CD4-positive, alpha-beta T cell treated with Interleukin-15 for 4 hours (primary cell): ENCODE data around the gene SHISA2.
"Not testable (repeated sequence)": the region's sequence is repeated elsewhere in the genome, so short reads cannot be mapped to it uniquely, and the experiment has no call there.

Experiments used
- DNase-seq: peaks from one replicate; pipeline ENCODE4 v3.0.0-alpha.2; 2020; ENCODE audit warnings: low spot score

SHISA2 gene

DNA sequence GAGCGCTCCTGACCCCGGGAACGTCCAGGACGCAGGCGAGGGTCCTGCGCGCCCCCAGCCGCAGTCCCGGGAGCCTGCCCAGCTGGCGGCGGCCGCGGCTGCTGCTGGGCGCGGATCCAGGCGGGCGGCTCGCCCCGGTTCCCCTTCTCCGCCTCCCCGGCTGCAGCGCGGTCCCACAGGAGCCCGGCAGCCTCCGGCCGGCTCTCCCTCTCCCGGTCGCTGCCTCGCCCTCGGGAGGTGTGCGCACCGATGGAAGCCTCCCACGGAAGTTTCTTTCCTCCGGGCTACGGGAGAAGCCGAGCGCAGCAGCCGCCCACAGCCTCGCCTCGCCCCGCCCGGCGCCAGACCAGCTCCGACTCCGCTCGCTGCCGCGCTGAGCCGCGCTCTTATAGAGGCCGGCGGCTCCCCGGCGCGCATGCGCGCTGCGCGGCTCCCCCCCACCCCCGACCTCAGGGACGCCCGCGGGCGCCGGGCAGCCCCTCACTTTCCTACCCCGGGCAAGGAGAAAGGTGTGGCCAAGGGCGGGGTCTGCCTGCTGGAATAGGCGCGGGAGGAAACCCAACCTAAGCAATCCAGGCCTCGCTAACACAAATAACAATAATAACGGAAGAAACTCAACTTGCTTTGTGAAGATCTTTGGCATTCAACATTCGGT lies at the start of gene SHISA2:
Gene SHISA2 (minus strand): TSS at position 360 of the 655 bp plus-strand sequence. CDS start 1,041 bp downstream, outside the sequence.
- DNase-seq, result peak; percentile 10

DNA sequence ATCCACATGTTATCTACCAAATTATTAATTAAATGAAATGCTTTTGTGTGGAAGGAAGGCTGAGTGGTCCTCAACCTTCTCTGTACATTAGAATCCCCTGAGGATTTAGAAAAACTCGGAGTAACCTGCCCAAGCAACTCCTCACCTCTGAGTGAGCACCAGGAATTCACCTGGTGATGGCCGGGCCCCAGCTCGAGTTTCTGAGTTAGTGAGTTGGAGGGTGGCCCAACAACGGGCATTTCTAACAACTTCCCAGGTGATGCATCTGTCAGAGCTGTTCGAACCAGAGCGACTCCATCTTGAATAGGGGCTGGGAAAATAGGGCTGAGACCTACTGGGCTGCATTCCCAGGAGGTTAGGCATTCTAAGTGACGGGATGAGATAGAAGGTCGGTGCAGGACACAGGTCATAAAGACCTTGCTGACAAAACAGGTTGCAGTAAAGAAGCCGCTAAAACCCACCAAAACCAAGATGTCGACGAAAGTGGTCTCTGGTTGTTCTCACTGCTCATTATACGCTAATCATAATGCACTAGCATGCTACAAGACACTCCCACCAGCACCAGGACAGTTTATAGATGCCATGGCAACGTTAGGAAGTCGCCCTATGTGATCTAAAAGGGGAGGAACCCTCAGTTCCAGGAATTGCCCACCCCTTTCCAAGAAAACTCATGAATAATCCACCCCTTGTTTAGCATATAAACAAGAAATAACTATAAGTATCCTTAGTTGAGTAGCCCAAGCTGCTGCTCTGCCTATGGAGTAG lies 44.2 kb upstream of the SHISA2 start:
- DNase-seq, result no peak

DNA sequence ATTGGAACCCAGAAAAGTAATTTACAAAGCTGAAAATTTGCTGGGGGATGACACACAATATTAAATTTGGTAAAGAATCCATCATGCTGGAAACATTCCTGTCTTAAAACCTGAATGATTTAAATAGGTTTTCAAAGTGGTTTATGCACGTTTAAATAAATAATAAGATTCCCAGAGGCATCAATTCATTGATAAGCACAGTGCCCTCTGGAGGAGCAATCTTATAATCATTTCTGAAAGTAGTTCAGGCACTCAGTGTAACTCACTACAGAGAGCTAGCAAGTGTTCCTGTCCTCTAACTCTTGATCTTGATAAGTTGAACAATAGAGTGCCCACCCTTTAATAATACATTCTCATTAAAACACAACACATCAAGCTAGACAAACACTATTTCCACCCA lies 43.5 kb upstream of the SHISA2 start:
- no peak for DNase-seq

DNA sequence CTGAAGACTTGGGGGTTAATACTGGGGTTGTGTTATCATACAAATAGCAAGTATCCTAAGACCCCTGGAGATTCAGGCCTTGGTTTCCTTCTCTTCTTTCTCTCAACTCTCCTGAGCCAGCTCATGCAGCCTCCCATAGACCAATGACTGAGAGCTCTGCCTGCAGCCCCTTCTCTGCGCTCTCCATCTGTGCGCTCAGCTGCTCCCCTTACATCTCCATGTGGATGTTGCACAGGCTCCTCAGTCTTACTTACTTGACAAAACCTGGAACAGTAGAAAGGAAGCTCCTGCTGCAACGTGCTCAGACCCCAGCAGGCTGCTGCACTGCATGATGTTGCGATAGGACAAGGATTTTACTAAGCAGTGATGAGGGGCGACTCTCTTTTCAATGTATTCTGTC lies 25.0 kb upstream of the SHISA2 start:
- not testable (repeated sequence) for DNase-seq

DNA sequence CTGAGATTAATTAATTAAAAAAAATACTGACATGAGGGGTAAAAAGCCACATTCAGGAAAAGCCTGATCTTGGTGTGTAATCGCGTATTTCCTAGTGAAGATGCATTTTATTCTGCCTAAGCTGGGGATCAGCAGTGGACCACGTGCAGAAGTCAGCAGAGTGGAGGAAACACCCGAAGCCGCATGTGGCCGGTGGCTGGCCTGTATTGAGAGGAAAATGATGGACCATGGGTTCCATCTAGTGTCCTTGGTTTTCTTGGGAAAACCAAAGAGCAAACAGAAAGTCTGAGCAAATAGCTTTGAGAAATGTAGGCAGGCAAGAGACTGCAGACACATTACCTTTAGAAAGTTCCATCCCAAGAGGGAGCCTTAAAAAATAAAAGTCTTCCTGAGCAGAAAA lies 23.7 kb upstream of the SHISA2 start:
- DNase-seq, result no peak

DNA sequence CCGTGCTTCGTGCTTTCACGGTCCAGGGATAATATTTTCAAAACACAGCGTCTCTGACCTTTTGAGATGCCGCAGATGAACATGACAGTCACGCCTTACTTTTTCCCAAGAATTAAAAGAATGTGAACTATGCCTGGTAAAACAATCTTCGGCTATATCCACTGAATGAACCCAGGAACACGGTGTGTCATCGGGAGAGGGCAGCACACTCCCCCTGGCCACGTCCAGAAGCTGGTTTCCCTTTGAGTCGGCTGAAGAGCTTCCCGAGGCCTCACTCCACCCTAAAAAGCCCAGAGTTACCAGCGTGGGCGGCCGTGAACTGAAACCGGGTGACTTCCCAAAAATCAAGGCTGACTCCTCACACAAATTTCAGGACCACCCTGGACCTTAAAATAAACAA lies 22.9 kb upstream of the SHISA2 start:
- no peak for DNase-seq

DNA sequence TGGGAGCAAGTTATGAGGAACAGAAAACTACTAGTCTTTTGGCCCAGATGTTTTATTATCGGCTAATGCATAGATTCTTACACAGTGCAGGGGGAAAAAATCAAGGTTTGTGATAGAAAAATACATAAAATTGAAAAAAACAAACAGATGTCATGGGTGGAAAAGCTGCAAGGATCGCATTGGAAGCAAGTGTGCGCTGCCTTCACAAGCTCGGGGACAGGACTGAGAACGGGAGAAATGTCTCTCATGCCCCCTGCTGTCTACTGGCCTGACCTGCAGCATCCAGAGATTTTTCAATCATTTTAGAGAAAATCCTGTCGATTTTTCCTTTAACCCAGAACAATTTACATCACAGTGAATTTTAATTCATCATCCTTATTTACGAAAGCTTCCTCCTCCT lies 20.5 kb upstream of the SHISA2 start:
- not testable (repeated sequence) for DNase-seq

DNA sequence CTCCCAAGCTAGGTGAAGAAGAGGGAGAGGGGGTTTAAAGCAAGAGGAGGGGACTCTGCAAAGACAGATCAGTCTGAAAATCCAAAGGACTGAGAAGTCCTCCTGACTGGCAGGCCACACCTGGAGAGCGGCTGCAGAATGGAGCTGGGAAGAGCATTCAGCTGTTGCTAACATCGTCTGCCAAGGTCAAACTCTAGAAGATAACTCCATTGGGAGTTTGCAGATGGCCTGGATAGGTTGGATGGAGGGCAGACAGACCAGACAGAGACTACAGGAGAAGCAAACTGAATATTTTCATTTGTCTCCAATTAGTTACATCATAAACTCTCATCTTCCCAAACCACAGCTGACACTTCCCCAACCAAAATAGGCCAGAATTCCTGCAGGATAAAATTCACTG lies 19.9 kb upstream of the SHISA2 start:
- DNase-seq, result no peak

DNA sequence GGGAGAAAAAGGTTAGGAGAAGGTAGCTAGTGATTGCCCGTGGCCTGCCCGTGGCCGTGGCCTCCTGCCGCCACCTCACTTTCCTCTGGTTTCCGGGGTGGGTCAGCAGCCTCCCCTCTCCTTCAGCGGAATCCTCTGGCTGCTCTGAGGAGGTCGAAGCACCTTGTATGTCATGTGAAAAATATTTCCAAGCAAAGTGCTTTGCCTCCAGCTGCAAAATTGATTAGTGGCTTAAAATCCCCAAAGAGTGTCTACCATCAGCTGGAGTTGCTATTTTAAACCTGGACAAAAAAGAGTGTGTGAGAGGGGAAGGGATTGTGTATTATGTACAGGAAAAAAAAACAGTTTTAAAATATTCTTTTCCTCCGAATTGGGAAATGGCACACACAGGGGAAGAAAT lies 17.8 kb upstream of the SHISA2 start:
- DNase-seq, result not testable (repeated sequence)

DNA sequence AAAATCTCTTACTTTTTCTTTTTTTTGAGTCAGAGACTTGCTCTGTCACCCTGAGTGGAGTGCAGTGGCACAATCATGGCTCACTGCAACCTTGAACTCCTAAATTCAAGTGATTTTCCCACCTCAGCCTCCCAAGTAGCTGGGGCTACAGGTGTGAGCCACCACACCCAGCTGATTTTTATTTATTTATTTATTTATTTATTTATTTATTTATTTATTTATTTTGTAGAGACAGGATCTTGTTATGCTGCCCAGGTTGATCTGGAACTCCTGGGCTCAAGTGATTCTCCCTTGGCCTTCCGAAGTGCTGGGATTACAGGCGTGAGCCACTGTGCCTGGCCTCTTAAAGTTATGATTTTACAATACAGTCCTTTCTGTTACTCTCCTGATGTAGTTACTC lies 16.6 kb upstream of the SHISA2 start:
- not testable (repeated sequence) for DNase-seq

DNA sequence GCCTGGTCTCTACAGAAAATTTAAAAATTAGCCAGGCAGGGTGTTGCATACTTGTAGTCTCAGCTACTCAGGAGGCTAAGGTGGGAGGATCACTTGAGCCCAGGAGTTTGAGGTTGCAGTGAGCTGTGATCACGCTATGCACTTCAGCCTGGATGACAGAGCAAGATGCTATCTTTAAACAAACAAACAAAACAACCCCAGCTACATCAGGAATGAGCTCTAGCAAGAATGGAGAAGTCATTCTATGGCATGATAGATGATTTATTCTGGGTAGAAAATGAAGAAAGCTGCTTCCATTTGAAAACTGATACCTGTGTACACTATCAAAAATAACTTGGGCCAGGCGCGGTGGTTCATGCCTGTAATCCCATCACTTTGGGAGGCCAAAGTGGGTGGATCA lies 15.8 kb upstream of the SHISA2 start:
- no peak for DNase-seq

DNA sequence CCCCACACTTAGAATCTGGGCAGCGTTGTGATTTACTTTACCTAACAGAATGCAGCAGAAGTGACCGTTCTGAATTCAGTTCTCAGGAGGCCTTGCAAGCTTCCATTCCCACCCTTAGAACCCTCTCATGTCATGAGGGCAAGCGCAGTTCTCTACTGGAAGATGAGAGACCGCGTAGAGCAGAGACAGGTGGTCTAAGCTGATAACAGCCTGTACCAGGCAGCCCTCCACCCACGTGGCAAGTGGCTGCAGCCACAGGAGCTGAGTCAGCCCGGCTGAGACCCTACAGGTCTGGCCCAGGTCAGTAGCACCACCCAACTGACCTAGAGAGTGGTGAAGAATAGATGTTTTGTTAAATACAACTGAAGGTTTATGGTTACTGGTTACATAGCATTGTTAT lies 14.7 kb upstream of the SHISA2 start:
- not testable (repeated sequence) for DNase-seq

DNA sequence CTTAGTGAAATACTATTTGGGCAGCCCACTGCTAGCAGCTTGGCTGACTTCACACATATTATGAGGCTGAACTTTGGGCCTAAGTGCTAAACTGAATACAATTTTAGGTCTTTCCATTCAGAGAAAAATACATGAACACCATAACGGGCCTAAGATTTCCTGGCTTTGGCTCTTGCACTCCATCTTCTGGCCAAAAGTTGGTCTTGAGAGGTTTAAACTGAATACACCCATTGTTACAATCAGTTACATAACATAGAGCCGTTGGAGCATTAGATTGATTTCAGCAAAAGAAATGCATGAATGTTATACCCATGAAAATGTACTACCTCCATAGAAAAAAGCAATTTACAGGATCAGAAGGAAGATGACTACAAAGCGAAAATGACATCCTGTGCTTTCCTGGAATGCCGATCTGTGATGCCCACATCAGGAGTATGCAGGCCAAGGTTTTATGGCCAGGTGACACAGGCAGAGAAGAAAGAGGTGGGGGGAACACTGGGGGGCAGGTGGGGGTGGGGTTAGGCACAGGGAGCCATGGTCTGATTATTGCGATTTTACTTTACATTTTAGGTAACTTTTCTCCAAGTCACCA lies 11.1 kb upstream of the SHISA2 start:
- peak; percentile 52 for DNase-seq

DNA sequence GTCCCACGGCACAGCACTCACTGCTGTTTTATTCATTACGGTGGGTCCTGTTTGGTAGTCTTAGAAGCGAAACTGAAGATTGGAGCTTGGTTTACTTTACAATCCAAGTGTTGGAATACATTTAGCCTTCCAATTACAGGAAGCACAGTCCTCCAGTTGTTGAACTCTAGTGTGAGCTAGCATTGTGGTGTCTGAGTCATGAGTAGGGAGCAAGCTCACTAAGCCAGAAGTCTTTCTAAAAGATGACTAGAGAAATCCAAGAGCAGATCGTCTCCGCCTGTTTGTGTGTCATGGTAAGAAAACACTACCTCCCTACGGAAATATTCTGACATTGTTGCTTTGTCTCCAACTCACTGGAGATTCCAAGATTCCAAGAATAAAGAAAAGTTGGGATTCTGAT lies 10.1 kb upstream of the SHISA2 start:
- no peak for DNase-seq

DNA sequence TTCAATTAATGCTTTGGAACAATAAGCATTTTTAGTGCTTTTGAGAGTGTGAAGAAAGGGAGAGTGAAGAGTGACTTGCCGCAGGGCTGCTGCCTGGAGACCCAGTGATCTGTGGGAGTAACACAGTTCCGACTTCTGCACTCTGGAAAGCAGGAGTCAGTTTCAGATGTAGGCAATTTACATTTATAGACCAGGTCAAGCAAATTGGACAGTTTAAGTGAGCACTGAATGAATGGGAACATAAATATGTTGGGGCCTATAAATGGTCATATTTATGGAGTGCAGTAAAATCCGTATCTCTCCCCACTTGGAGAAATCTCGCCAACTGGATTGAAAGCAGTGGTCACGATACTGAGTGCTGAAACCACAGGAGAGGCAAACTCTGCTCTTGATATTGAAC lies 9.4 kb upstream of the SHISA2 start:
- no peak for DNase-seq

DNA sequence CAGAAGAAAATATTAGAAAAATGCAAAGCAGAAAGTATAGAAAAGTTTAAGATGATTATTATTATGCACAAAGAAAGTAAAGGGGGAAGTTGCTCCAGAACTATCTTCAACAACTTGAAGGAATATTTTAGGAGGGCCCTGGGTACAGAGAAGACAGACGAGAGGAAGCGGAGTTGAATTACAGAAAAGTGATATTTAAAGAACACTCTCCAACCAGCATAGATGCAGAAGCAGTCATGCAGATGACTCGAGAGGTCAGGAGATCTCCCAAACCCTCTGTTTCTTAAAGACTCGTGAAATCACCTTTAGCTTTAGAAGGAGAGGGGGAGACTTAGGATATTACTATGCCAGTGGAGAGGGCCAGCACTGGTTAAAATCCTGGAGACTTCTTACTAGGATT lies 8.5 kb upstream of the SHISA2 start:
- no peak for DNase-seq

DNA sequence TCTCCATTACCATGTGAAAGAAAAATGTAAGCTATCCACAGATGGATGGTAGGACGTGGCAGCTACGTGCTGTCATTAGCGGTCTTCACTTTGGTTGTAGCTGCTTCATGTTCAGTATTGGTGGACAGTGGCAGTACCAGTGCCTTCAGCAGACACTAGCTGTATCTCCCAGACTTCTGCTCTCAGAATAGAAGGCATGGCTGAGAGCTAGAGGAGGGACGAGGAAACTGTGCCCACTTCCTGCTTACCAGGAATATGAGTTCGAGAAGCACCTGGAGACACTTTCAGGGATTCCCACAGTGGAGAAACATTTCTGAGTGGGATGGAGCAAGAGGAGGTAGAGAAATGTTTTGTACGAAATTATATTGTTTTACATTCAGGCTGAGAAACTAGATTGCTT lies 6.9 kb upstream of the SHISA2 start:
- no peak for DNase-seq

DNA sequence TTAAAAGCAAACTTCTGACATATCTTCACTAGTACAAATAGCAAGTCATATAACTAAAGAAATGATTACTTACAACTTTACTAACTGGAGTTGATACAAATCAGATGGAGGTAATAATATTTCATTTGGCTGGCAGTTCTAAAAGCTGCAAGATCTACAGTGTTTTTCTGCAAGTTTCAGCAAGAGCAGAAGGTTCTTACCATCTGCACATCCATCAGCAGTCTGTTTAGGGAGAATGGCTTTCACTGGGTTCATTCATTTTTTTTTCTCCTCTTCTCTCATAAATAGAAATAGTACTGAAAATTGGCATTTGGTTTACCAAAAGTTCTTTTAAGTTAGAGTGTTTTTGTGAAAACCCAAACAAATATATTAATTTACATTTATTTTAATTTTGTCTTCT lies 3.1 kb upstream of the SHISA2 start:
- DNase-seq, result no peak

DNA sequence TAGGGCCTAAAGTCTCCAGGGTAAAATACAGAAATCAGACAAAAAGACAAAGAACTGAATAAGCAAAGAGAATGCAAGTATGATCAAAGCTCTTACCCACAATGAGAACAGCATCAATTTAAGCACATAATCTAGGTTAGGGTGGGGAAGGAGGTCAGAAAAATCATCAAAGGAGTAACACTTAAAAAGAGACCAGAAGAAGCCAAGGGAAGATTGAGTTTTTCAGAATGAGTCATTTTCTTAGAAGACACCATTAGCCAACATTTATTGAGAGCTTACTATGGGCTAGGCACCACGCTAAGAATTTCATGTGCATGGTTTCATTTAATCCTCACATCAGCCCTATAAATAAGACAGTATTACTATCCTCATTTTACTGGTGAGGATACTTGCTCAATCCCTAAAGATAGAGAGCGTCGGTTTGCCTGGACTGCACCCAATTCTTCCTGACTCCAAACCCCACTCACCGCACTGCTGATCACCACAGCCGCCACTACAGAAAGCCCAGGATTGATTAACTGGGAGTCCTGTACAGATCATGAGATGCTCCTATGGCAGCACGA lies 1.7 kb upstream of the SHISA2 start:
- DNase-seq, result no peak

DNA sequence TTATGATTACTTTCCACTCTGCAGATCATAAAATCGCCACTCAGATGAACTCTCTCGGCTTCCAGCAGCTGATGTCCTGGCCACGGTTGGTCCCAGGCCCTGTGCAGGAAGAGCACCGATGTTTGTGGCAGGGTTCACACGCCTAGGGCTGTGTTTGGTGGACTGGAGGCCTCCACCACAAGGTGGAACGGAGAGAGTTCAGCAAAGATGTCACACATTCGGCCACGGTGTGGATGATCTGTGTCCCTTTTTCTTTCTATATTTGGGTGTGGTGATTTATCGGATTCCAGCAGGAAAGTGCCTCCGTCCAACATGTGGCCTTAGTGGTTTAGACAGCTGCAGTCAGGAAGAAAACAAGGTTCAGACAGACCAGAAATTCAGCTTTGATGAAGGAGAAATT lies 521 bp upstream of the SHISA2 start:
- no peak for DNase-seq

DNA sequence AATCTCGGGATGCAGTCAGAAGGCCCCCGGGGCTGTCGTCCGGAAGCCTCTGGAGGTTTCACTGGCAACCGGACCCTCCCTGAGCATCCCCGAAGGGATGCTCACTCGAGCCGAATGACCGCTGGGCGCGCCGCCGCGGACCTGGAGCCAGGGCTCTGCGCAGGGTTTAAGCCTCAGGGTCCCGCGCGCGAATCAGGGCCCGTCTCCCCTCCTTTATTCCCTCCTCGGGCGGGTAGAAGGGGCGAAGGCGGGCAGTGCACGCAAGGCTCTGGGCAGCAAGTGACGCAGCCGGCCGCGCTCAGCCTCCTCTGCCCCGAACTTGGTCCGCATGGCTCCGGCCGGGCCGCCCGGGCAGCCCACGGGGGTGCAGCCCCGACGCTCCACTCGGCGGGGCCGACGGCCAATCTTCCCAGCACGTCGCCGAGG lies 572 bp downstream of the SHISA2 start:
- DNase-seq, result no peak

DNA sequence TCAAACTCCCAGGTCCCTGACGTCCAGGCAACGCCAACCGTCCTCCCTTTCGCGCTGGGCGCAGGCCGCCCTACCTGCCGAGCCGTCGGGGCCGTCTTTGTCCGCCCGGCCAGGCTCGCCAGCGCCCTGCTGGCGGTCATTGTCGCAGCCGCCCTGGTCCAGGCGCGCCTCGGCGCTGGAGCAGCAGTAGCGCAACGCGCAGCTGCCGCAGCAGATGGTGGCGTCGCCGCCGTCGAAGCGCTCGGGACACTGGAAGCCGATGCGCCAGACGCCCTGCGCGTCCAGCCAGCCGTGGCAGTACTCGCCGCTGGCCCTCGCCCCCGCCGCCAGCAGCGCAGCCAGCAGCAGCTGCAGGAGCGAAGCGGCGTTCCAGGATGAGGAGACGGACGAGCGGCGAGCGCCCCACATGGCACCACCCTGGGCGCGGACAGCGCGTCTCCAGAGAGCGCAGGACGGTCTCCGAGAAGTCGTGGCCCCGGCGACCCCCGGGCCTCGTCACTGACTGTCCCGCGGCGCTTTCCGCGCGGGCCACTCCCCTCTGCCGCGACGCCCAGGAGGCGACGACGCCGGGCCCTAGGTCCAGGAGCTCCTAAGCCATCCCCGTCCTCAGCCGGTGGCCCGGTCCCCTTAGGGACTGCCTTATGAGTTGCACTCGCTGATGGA lies 1.1 kb downstream of the SHISA2 start:
- DNase-seq, result no peak

DNA sequence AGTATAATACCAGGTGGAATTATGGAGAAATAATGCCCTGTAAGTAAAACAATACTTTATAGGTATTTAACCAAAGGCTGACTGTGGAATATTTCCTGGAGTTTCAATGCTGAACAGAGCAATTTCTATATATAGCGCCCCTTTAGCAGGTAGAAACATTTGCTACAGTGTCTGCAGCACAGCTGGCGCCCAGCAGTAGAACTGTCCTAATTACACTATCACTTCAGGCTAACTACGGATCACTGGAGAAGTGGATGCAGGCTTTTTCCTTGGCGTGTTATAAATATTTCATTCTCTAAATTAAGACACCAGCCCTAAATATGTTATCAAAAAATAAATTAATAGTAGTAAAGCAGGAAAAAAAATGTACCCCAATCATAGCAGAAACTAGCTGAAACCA lies 3.1 kb downstream of the SHISA2 start:
- no peak for DNase-seq
